Cardiac fibroblast (primary cell): Measurements from ENCODE around the gene COL9A3.

Source experiments
- DNase-seq, 2 donors: peaks; one replicate each; pipeline versions ENCODE4 v3.0.0 to v3.0.0-alpha.2; 2010; ENCODE audit warnings: low read depth in 2 of 2
- H3K4me3 ChIP-seq, 2 donors: replicated peaks in 1 of 2; 1 replicate in 1 of 2; 2 replicates in 1 of 2; pipeline ENCODE4 v1.5.1; 2011; ENCODE audit warnings: low read depth in 2 of 2, low read length in 2 of 2, mild to moderate bottlenecking in 2 of 2, moderate library complexity in 1 of 2
- TF ChIP-seq, protein P1 (sequence below): IDR thresholded peaks from one replicate; pipeline ENCODE4 v1.5.1; 2011; ENCODE audit warnings: low read depth, mild to moderate bottlenecking, low read length, inconsistent platforms

Gene COL9A3

DNA sequence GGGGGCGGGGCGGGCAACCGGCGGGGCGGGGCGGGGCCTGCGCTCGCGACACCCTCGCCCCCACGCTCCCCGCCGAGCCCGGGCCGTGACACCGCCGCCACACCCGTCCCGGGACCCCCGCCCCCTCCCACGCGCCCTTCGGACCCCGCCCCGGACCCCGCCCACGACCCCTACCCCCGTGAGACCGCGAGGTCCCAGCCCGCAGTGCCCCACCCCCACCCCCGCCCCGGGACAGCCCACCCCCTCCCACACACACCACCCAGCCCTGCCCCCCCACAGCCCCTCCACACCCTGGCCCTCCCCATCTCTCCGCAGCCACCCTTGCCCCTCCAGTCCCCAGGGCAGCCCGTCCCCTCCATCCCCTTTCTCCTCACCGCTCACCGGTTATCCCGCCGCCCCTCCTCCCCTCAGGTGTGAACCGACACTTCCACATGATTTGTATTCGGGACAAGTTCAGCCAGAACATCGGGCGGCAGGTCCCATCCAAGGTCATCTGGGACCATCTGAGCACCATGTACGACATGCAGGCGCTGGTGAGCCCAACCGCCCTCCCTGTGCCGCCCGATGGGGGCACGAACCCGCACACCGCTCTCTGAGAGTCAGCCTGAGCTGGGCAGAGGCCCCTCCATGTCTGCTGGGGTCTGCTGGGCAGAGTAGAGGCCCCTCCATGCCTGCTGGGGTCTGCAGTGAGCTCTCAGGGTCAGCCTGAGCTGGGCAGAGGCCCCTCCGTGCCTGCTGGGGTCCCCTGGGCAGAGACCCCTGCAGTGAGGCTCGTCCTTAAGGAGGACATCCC, 20.0 kb upstream of the COL9A3 start:
- H3K4me3 ChIP-seq: peak overlapping the region; percentile 58 to 69
- TF ChIP-seq, protein P1, sequence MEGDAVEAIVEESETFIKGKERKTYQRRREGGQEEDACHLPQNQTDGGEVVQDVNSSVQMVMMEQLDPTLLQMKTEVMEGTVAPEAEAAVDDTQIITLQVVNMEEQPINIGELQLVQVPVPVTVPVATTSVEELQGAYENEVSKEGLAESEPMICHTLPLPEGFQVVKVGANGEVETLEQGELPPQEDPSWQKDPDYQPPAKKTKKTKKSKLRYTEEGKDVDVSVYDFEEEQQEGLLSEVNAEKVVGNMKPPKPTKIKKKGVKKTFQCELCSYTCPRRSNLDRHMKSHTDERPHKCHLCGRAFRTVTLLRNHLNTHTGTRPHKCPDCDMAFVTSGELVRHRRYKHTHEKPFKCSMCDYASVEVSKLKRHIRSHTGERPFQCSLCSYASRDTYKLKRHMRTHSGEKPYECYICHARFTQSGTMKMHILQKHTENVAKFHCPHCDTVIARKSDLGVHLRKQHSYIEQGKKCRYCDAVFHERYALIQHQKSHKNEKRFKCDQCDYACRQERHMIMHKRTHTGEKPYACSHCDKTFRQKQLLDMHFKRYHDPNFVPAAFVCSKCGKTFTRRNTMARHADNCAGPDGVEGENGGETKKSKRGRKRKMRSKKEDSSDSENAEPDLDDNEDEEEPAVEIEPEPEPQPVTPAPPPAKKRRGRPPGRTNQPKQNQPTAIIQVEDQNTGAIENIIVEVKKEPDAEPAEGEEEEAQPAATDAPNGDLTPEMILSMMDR: no peak
- no peak for DNase-seq

DNA sequence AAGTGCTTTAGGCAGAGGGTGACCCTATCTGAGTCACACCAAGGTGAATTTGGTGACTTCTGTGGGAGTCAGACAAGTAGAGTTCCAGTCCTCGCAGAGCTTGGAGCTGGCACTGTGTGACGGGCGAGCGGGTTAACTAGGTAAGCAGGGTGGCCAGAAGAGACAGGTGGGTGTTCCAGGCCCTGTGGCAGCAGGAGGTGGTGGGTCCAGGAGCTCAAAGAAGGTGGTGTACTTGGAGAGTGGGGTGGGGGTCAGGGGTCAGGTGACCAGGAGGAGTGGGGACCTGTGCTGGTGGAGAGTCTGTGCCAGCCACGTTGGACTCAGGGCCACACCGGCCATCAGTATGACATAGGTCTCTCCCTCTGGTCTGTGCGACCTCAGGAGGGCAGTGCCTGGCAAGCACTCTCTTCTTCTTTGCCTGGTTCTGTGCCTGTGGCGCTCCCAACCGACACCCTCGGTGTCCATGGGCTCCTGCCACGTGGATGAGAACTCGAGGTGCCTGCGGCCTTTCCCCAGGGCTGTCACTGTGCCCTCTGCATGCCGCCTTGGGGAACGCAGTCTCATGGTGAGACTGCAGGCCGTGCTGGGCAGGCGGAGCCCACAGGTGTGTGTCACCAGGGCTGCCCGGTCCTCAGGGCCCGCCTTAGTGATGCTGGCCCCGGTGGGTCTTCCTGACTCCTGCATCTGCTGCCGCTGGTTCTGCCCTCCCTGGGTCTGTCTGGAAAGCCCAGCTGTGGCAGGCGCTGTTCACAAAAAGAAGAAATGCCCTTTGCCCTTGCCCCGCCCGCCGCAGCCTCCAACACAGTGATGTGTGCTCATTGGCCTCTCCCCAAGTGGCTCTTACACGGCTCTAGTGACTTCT, 18.9 kb upstream of the COL9A3 start:
- no peak for DNase-seq
- TF ChIP-seq, protein P1: no peak
- H3K4me3 ChIP-seq: no peak overlapping the region

DNA sequence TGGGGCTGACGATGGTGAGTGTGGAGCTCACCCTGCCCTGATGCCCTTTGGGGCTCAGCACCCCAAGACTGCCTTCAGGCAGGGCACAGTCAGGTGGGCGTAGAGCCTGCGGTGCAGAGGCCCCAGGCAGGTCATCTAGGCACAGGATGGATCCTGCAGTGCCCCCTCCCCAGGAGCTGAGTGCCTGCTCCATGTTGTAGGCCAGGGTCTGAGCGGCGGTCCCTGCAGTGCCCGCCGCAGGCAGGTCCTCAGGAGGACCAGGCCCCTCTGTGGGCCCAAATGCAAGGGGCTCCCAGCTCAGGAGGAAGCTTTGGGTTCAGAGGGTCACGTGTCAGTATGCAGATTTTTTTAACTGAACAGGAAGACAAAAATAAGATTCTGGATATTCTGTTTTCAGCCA, 17.8 kb upstream of the COL9A3 start:
- TF ChIP-seq, protein P1: no peak
- DNase-seq: no peak
- no peak overlapping the region for H3K4me3 ChIP-seq

DNA sequence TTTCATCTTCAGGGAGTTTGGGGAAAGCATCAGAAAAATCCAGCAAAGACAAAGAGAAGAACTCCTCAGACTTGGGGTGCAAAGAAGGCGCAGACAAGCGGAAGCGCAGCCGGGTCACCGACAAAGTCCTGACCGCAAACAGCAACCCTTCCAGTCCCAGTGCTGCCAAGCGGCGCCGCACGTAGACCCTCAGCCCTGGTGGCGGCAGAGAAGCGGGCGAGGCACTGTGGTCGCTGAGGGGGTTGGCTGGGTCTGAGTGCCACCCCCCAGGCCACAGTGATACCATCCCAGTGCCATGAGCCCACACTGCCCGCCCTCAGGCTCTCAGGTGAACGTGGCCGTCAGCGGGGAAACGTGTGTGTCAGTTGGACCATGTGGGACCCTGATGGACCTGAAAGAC, 17.4 kb upstream of the COL9A3 start:
- no peak overlapping the region for H3K4me3 ChIP-seq
- DNase-seq: no peak
- TF ChIP-seq, protein P1: no peak

DNA sequence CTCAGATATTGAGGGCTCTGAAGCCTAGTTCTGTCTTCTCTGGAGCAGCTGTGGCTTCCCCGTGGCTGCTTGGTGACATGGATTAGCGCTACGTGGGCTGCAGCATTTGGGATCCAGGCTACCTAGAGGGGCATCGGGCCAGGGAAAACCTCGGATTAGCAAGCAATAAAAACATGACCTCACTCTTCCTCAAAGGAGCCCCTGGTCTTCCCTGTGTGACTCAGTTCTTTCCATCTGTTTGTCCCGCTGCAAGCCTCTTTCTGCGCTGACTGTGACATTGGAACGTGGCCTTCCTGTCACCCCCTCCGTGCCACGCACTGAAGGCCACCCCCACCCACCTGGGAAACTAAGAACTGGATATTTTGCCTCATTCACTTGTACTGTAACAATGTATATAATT, 17.0 kb upstream of the COL9A3 start:
- TF ChIP-seq, protein P1: no peak
- no peak overlapping the region for H3K4me3 ChIP-seq
- DNase-seq: no peak

DNA sequence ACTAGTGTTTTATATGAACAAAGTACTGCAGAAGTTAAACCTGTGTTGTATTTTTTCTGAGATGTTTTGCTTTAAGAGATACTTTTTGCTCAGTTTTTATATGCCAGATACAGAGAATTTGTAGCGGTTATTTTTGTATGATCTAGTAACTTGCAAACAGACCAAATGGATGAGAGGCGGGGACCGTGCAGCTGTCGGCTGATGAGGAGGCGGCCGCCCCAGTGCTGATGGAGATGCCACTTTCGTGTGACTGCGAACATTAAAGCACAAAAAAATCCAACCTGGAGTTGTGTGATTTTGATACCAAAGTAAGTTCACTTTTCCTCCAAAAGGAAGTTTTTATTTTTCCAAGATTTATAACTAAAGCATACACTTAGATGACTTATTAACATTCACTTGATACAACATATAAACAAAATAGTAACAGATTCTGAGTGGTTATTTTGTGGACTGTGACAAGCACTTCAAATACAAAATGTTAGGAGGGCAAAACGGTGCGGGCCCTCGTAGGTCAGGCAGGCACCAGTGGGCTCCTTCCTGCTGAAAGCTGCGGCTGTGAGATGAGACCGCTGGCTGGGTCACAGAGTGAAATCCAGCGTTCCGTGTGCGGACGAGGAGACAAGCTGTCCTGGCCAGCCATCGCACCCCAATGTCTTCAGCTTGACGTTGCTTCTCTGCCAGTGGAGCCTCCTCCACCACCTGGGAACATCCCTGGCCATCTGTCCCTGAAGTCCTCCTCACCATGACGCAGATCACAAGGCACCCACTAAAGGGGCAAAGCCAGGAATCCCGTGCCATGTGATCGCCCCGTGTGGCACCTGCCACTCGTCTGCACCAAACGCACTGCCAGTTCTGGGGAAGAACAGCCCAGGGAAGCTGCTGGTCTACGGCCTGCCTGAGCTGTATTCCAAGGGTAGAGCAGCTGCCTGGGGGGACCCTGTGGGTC, 16.3 kb upstream of the COL9A3 start:
- no peak for DNase-seq
- H3K4me3 ChIP-seq: no peak overlapping the region
- TF ChIP-seq, protein P1: no peak
